Endothelial cell of umbilical vein (primary cell): ENCODE data around the gene RNF19B. TPM values are rescaled to one million over a fixed set of nuclear protein-coding genes. Genes with fewer than 3 reads are reported as not detected.

Experiments
- BruUV-seq: library from RNA; stranded (reverse); fragments of 400-500 nt; replicated peaks from 2 replicates; lab custom pipeline; 2021; lab: Mats Ljungman, UMichigan
- CTCF ChIA-PET: fragments of 300-600, 350-600 bp; sonication (Branson Sonifier 250); formaldehyde crosslinking; loops from one replicate; lab custom pipeline; 2021; ENCODE audit warnings: antibody characterized with exemption, inconsistent platforms; lab: Charles Lee
- POLR2A ChIA-PET: fragments of 300-600, 350-600 bp; sonication (Branson Sonifier 250); formaldehyde crosslinking; loops from one replicate; lab custom pipeline; 2021; ENCODE audit warnings: antibody characterized with exemption, inconsistent platforms; lab: Charles Lee
- DNase-seq: peaks from one replicate; pipeline ENCODE4 v3.0.0-alpha.2; 2011; ENCODE audit warnings: low read depth, low spot score
- FAIRE-seq: peaks from 2 replicates; lab custom pipeline; 2011; peaks lifted over from hg19 to GRCh38; lab: Jason Lieb, UNC
- H2AFZ ChIP-seq: 2 replicates; pipeline ENCODE4 v1.6.0; 2012; ENCODE audit warnings: low read depth, low read length, control low read depth, inconsistent platforms
- H3K27ac ChIP-seq: 2 replicates; pipeline ENCODE4 v1.5.1; 2011; ENCODE audit warnings: low read depth, mild to moderate bottlenecking, control low read depth, low read length, moderate library complexity; ENCODE audit not compliant: insufficient read depth
- H3K27me3 ChIP-seq, 2 experiments: 2 replicates each; pipeline versions ENCODE4 v1.6.0 to v1.6.1; 2011; ENCODE audit warnings: low read length in 2 of 2, mixed read lengths in 1 of 2; ENCODE audit not compliant: control insufficient read depth in 2 of 2, insufficient read depth in 2 of 2
- H3K36me3 ChIP-seq, 2 experiments: 2 replicates in 1 of 2; 3 replicates in 1 of 2; pipeline ENCODE4 v1.5.1; 2011; ENCODE audit warnings: low read length in 2 of 2, mild to moderate bottlenecking in 1 of 2, moderate library complexity in 1 of 2; ENCODE audit not compliant: control insufficient read depth in 2 of 2, insufficient read depth in 2 of 2; ENCODE audit errors: extremely low read depth in 1 of 2
- H3K4me1 ChIP-seq: 3 replicates; pipeline ENCODE4 v1.5.1; 2011; ENCODE audit warnings: mild to moderate bottlenecking, low read length; ENCODE audit not compliant: control insufficient read depth, insufficient read depth; ENCODE audit errors: extremely low read depth
- H3K4me2 ChIP-seq: 2 replicates; pipeline ENCODE4 v1.6.1; 2011; ENCODE audit warnings: low read length, control low read depth, mixed read lengths; ENCODE audit not compliant: insufficient read depth
- H3K4me3 ChIP-seq, 3 experiments: fragments of 200-600 bp in 1 of 3; sonication (generic), shearing (Covaris generic) in 1 of 3; replicated peaks in 1 of 3; 2 replicates each; pipeline ENCODE4 v1.5.1; 2011 to 2016; ENCODE audit warnings: control low read depth in 3 of 3, low read length in 3 of 3, mild to moderate bottlenecking in 2 of 3, inconsistent platforms in 1 of 3, low read depth in 1 of 3, moderate library complexity in 1 of 3; ENCODE audit not compliant: insufficient read depth in 1 of 3
- H3K79me2 ChIP-seq: 2 replicates; pipeline ENCODE4 v1.6.0; 2012; ENCODE audit warnings: low read length, inconsistent platforms; ENCODE audit not compliant: control insufficient read depth, insufficient read depth
- H3K9ac ChIP-seq: replicated peaks from 2 replicates; pipeline ENCODE3; 2011; ENCODE audit warnings: low read length, control low read depth; ENCODE audit not compliant: insufficient read depth; ENCODE audit errors: extremely low read depth
- H3K9me1 ChIP-seq: replicated peaks from 3 replicates; pipeline ENCODE4 v1.6.0; 2011; ENCODE audit warnings: mild to moderate bottlenecking, low read length; ENCODE audit not compliant: control insufficient read depth, insufficient read depth; ENCODE audit errors: extremely low read depth
- H3K9me3 ChIP-seq: replicated peaks from 2 replicates; pipeline ENCODE4 v1.5.1; 2012; ENCODE audit warnings: low read length, inconsistent platforms; ENCODE audit not compliant: control insufficient read depth, insufficient read depth
- H4K20me1 ChIP-seq: replicated peaks from 2 replicates; pipeline ENCODE3; 2011; ENCODE audit warnings: mild to moderate bottlenecking, low read length; ENCODE audit not compliant: control insufficient read depth, insufficient read depth; ENCODE audit errors: extremely low read depth
- EZH2 ChIP-seq: IDR thresholded peaks from 2 replicates; pipeline ENCODE4 v1.6.1; 2012; ENCODE audit warnings: borderline replicate concordance, low read depth, mild to moderate bottlenecking, moderate library complexity, low read length, inconsistent platforms; ENCODE audit not compliant: severe bottlenecking
- FOS ChIP-seq: IDR thresholded peaks from 2 replicates; pipeline ENCODE4 v1.6.1; 2011; ENCODE audit warnings: mild to moderate bottlenecking, low read length, moderate library complexity, borderline replicate concordance; ENCODE audit not compliant: insufficient read depth
- GATA2 ChIP-seq: IDR thresholded peaks from 2 replicates; pipeline ENCODE4 v1.7.0; 2011; ENCODE audit warnings: low read depth, mild to moderate bottlenecking, moderate library complexity, mixed read lengths, low read length; ENCODE audit not compliant: insufficient read length, insufficient read depth
- JUN ChIP-seq: IDR thresholded peaks from 2 replicates; pipeline ENCODE4 v1.6.1; 2011; ENCODE audit warnings: borderline replicate concordance, low read depth; ENCODE audit not compliant: insufficient read length, insufficient read depth
- MYC ChIP-seq: IDR thresholded peaks from one replicate; pipeline ENCODE4 v1.6.1; 2011; ENCODE audit warnings: mild to moderate bottlenecking, low read depth, low read length
- POLR2A ChIP-seq: IDR thresholded peaks from 2 replicates; pipeline ENCODE4 v1.6.1; 2012; ENCODE audit warnings: low read depth, mild to moderate bottlenecking, control low read depth, low read length
- POLR2AphosphoS5 ChIP-seq: IDR thresholded peaks from 2 replicates; pipeline ENCODE4 v1.6.1; 2012; ENCODE audit warnings: low read depth, mild to moderate bottlenecking, control low read depth, low read length, moderate library complexity; ENCODE audit not compliant: insufficient read depth
- dilution Hi-C: fragments of 300-500 bp; cut with MboI; formaldehyde crosslinking; loops from one replicate; pipeline ENCODE4 v1.15.0; 2019; ENCODE audit warnings: low sequenced_read_pairs; ENCODE audit not compliant: extremely low pct_ligation_motif_present
- intact Hi-C: fragments of 100-400 bp; cut with micrococcal nuclease; formaldehyde crosslinking; loops from one replicate; pipeline ENCODE4 v1.10.0; 2022
- polyA plus RNA-seq, 4 experiments: library from polyadenylated mRNA; depleted of rRNA in 3 of 4; stranded (reverse) in 3 of 4; unstranded in 1 of 4; fragments of >200 nt; gene quantifications; 2 replicates each; pipeline versions ENCODE4 v1.2.1 to v1.2.3, GENCODE V29; 2011 to 2012; ENCODE audit warnings: missing spikeins in 1 of 4
- total RNA-seq: library from RNA; stranded (reverse); gene quantifications from 2 replicates; pipeline ENCODE4 v1.2.3, GENCODE V29; 2021
- TF ChIP-seq, protein P1 (sequence below), 2 donors: IDR thresholded peaks; 1 replicate in 1 of 2; 2 replicates in 1 of 2; pipeline ENCODE4 v1.5.1; 2011; ENCODE audit warnings: low read length in 2 of 2, mild to moderate bottlenecking in 2 of 2, moderate library complexity in 2 of 2, control low read depth in 1 of 2, inconsistent platforms in 1 of 2, low read depth in 1 of 2; ENCODE audit not compliant: insufficient read depth in 1 of 2; ENCODE audit errors: extremely low read depth in 1 of 2
- TF ChIP-seq, protein P2 (sequence below): IDR thresholded peaks from 2 replicates; pipeline ENCODE4 v1.6.1; 2011; ENCODE audit not compliant: insufficient read depth, insufficient read length

Gene RNF19B
- total and polyA plus RNA-seq, 2 donors (not counting 3 experiments of a cell fraction or from before 2014, with no cell fraction given) = 19.2 to 25.6 TPM

DNA sequence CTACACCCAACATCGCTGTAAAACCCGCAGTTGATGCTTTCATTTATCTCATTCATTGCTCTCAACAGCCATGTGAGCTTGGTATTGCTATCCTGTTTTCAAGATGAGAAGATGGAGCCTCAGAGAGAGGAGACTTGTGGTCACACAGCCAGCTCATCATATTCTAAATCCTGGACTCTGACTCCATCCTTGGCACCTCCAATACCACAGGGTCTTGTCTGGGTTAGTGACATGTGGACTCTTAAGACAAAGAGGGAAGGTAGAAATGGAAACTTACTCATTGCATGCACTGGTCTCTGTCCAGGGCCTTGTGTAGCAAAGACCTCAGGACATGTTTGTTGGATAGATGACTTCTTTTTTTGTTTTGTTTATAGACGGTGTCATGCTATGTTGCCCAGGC, 7.0 kb upstream of the RNF19B start:
- no peak overlapping the region for H2AFZ ChIP-seq
- DNase-seq (no peak), FAIRE-seq (no peak)
- no peaks in the 10 kb centered on the region for H3K36me3 ChIP-seq
- CTCF ChIA-PET = interaction anchor here (1.7 to 3.4 kb wide), 3 partner anchors 34 to 38 kb away, joined by 5 to 16 read pairs (median 12); no protein-coding TSS in a partner anchor
- BruUV-seq = no TSS peak
- no peaks in the 10 kb centered on the region for H3K27me3 ChIP-seq
- no peaks in the 10 kb centered on the region for H3K9me3 ChIP-seq
- H3K4me2 ChIP-seq = no peak overlapping the region
- no peak overlapping the region for H3K27ac ChIP-seq
- intact Hi-C loops (no loop called here), dilution Hi-C loops (no loop called here)
- no peaks in the 10 kb centered on the region for H3K9me1 ChIP-seq
- no peak overlapping the region for H3K4me3 ChIP-seq
- H3K4me1 ChIP-seq = no peaks in the 10 kb centered on the region
- TF ChIP-seq GATA2 = no peak
- no peak for TF ChIP-seq MYC
- no peak for TF ChIP-seq POLR2A
- TF ChIP-seq, protein P1, sequence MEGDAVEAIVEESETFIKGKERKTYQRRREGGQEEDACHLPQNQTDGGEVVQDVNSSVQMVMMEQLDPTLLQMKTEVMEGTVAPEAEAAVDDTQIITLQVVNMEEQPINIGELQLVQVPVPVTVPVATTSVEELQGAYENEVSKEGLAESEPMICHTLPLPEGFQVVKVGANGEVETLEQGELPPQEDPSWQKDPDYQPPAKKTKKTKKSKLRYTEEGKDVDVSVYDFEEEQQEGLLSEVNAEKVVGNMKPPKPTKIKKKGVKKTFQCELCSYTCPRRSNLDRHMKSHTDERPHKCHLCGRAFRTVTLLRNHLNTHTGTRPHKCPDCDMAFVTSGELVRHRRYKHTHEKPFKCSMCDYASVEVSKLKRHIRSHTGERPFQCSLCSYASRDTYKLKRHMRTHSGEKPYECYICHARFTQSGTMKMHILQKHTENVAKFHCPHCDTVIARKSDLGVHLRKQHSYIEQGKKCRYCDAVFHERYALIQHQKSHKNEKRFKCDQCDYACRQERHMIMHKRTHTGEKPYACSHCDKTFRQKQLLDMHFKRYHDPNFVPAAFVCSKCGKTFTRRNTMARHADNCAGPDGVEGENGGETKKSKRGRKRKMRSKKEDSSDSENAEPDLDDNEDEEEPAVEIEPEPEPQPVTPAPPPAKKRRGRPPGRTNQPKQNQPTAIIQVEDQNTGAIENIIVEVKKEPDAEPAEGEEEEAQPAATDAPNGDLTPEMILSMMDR (IDR thresholded peaks at IDR 0.05; ENCODE audit: extremely low read depth in 1 of 2, insufficient read depth in 1 of 2, low read depth in 1 of 2, low read length in 2 of 2) = no peak
- TF ChIP-seq EZH2 = no peak
- no peak for TF ChIP-seq JUN
- TF ChIP-seq POLR2AphosphoS5 = no peak
- TF ChIP-seq, protein P2, sequence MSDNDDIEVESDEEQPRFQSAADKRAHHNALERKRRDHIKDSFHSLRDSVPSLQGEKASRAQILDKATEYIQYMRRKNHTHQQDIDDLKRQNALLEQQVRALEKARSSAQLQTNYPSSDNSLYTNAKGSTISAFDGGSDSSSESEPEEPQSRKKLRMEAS = no peak
- no peak for TF ChIP-seq FOS
- H4K20me1 ChIP-seq = no peaks in the 10 kb centered on the region
- H3K79me2 ChIP-seq = no peaks in the 10 kb centered on the region
- H3K9ac ChIP-seq = no peak overlapping the region
- POLR2A ChIA-PET = no interaction called here
